Spleen (tissue), 7 donors: Measurements from ENCODE around the gene SLC25A29.

Experiments
- CTCF ChIP-seq, 11 experiments: fragments of 200-600 bp in 7 of 11; fragments of 450-650 bp in 4 of 11; sonication (generic) in 4 of 11; IDR thresholded peaks in 8 of 11; conservative IDR thresholded peaks in 3 of 11; 1 replicate in 7 of 11; 2 replicates in 4 of 11; pipeline versions ENCODE4 v1.4.0 to v1.8.0; 2016 to 2021; ENCODE audit warnings: antibody characterized with exemption in 11 of 11, inconsistent platforms in 4 of 11, mild to moderate bottlenecking in 1 of 11
- POLR2A ChIP-seq, 3 donors: fragments of 450-650 bp; IDR thresholded peaks; one replicate each; pipeline ENCODE4 v1.5.1; 2017; ENCODE audit warnings: antibody characterized with exemption in 3 of 3, mild to moderate bottlenecking in 1 of 3
- POLR2AphosphoS5 ChIP-seq, 3 donors: sonication (generic); formaldehyde crosslinking; IDR thresholded peaks; one replicate each; pipeline ENCODE4 v1.5.1; 2017; ENCODE audit warnings: antibody characterized with exemption in 3 of 3
- donor health status: DM: no; HTN: no; CAD: no; lungs with moderate emphysema.
- donor health status: DM: no; HTN: no; CAD: no.
- donor health status: DM: no; HTN: no; CAD: no.

DNA sequence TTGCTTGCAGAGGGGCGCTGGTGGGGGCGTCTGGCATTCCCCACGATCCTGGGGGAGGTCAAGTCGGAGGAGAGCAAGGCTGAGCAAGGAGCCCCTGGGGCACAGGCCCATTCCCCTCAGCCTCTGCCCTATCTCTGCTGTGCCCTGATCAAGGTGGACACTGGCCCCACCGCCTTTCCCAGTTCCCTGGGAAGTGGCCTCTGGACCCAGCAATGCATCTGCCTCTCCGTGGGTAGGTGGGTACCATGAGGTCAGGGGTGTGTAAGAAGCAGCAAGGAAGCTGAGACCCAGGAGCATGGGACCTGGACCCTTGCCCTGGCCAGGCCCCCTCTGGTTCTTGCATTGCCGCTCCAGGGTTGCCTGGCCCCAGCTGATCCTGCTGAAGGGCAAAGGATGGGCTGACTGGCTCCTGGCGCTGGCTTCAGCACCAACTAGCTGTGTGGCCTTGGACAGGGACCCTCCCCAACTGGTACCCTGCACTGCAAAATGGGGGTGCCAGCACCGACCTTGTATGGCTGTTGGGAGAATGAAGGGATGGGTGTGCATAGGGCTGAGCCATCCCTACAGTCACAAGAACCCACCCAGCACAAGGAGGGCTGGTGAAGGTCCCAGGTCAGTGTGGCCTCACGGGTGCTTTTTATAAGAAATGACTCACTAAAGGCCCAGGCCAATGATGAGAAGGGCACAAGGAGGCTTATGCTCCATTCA, 19.6 kb downstream of the SLC25A29 start:
- TF ChIP-seq CTCF (IDR thresholded peaks at IDR 0.05 in 8 of 11, conservative IDR thresholded peaks at IDR 0.05 in 3 of 11) (no peak), POLR2AphosphoS5 (IDR thresholded peaks at IDR 0.05) (no peak), POLR2A (IDR thresholded peaks at IDR 0.05) (no peak)
